Activated CD8-positive, alpha-beta T cell treated with anti-CD3 and anti-CD28 coated beads for 36 hours (primary cell): ENCODE measurements around the gene C18orf63. TPM values are rescaled to one million over a fixed set of nuclear protein-coding genes. Genes with fewer than 3 reads are reported as not detected.

ENCODE experiments used
- ATAC-seq: fragments of 200-7000 bp; cut with Tn5 transposase; one replicate; pipeline ENCODE4 v1.10.0; 2021; ENCODE audit warnings: mild to moderate bottlenecking, moderate library complexity
- CTCF ChIA-PET: fragments of 350-600 bp; sonication (Branson Sonifier 250); formaldehyde crosslinking; loops from one replicate; lab custom pipeline; 2021; ENCODE audit warnings: antibody characterized with exemption; lab: Charles Lee
- POLR2A ChIA-PET: fragments of 350-600 bp; sonication (Branson Sonifier 250); formaldehyde crosslinking; loops from one replicate; lab custom pipeline; 2021; ENCODE audit warnings: antibody characterized with exemption; lab: Charles Lee
- DNase-seq: peaks from one replicate; pipeline ENCODE4 v3.0.0-alpha.2; 2020
- H3K27ac Mint-ChIP-seq: one replicate; pipeline ENCODE4 v1.8.0; 2021; ENCODE audit warnings: mild to moderate bottlenecking, mixed read lengths
- H3K27me3 Mint-ChIP-seq: one replicate; pipeline ENCODE4 v1.8.0; 2021; ENCODE audit warnings: mixed read lengths
- H3K36me3 Mint-ChIP-seq: one replicate; pipeline ENCODE4 v1.8.0; 2021; ENCODE audit warnings: low read depth, mixed read lengths
- H3K4me1 Mint-ChIP-seq: one replicate; pipeline ENCODE4 v1.8.0; 2021; ENCODE audit warnings: low read depth, mixed read lengths
- H3K4me3 Mint-ChIP-seq: one replicate; pipeline ENCODE4 v1.8.0; 2021; ENCODE audit warnings: mild to moderate bottlenecking, moderate library complexity, mixed read lengths
- H3K9me3 Mint-ChIP-seq: one replicate; pipeline ENCODE4 v1.8.0; 2021; ENCODE audit warnings: mixed read lengths
- CTCF ChIP-seq: fragments of 200-600 bp; IDR thresholded peaks from one replicate; pipeline ENCODE4 v1.8.0; 2022; ENCODE audit warnings: antibody characterized with exemption, mild to moderate bottlenecking
- intact Hi-C: fragments of 100-400 bp; cut with micrococcal nuclease; formaldehyde crosslinking; loops from one replicate; pipeline ENCODE4 v1.10.0; 2022
- total RNA-seq, 2 experiments: library from RNA; stranded (reverse); gene quantifications; one replicate each; pipeline ENCODE4 v1.2.3, GENCODE V29; 2021

Gene C18orf63
- total RNA-seq, 2 experiments from 2014 or later = not detected

- CTCF ChIA-PET = interaction anchor here (0.8 to 1.4 kb wide), 2 partner anchors 24 to 207 kb away, joined by 3 read pairs; no protein-coding TSS in a partner anchor
- ATAC-seq = no peak
- Mint-ChIP-seq H3K36me3 (peaks cover 12% of the 10 kb centered on the region), H3K4me1 (peaks cover 31% of the 10 kb centered on the region), H3K9me3 (no peaks in the 10 kb centered on the region), H3K4me3 (no peak overlapping the region), H3K27ac (no peak overlapping the region), H3K27me3 (no peaks in the 10 kb centered on the region)
- intact Hi-C loops = no loop called here
- TF ChIP-seq CTCF = no peak
- DNase-seq = no peak
- POLR2A ChIA-PET = interaction anchor here (0.7 kb wide), 1 partner anchor 145 kb away, joined by 3 read pairs; no protein-coding TSS in a partner anchor
Measured at GRCh38 chr18:74286106-74286855, 29.4 kb upstream of the C18orf63 start.

GRCh38 chr18:74286856-74287255 is 28.8 kb upstream of the C18orf63 start:
- intact Hi-C loops = no loop called here
- no peaks in the 10 kb centered on the region for H3K27me3 Mint-ChIP-seq
- no peak overlapping the region for H3K4me3 Mint-ChIP-seq
- no peaks in the 10 kb centered on the region for H3K9me3 Mint-ChIP-seq
- POLR2A ChIA-PET = interaction anchor here (0.7 kb wide), 1 partner anchor 146 kb away, joined by 3 read pairs; no protein-coding TSS in a partner anchor
- no peak for DNase-seq
- H3K36me3 Mint-ChIP-seq = peaks cover 12% of the 10 kb centered on the region
- TF ChIP-seq CTCF = no peak
- peaks cover 28% of the 10 kb centered on the region for H3K4me1 Mint-ChIP-seq
- no peak overlapping the region for H3K27ac Mint-ChIP-seq
- ATAC-seq = no peak
- CTCF ChIA-PET = interaction anchor here (1.3 kb wide), 1 partner anchor 11 kb away, joined by 4 read pairs; no protein-coding TSS in a partner anchor

GRCh38 chr18:74288041-74288440 is 27.6 kb upstream of the C18orf63 start:
- Mint-ChIP-seq H3K27ac (no peak overlapping the region), H3K4me3 (no peak overlapping the region), H3K27me3 (no peaks in the 10 kb centered on the region), H3K36me3 (peaks cover 6% of the 10 kb centered on the region), H3K9me3 (no peaks in the 10 kb centered on the region), H3K4me1 (peaks cover 24% of the 10 kb centered on the region)
- ChIA-PET POLR2A (no interaction called here), CTCF (interaction anchor here (0.8 to 1.3 kb wide), 2 partner anchors 12 to 205 kb away, joined by 4 read pairs; no protein-coding TSS in a partner anchor)
- intact Hi-C loops = no loop called here
- DNase-seq = no peak
- no peak for TF ChIP-seq CTCF
- ATAC-seq = no peak

GRCh38 chr18:74288730-74289129 is 26.9 kb upstream of the C18orf63 start:
- DNase-seq (no peak), ATAC-seq (no peak)
- CTCF ChIA-PET = interaction anchor here (0.8 kb wide), 1 partner anchor 205 kb away, joined by 4 read pairs; no protein-coding TSS in a partner anchor
- peaks cover 21% of the 10 kb centered on the region for H3K4me1 Mint-ChIP-seq
- POLR2A ChIA-PET = no interaction called here
- H3K27me3 Mint-ChIP-seq = no peaks in the 10 kb centered on the region
- H3K36me3 Mint-ChIP-seq = peaks cover 4% of the 10 kb centered on the region
- H3K27ac Mint-ChIP-seq = no peak overlapping the region
- TF ChIP-seq CTCF = no peak
- no peaks in the 10 kb centered on the region for H3K9me3 Mint-ChIP-seq
- H3K4me3 Mint-ChIP-seq = no peak overlapping the region
- intact Hi-C loops = no loop called here

GRCh38 chr18:74289137-74289536 is 26.5 kb upstream of the C18orf63 start:
- H3K9me3 Mint-ChIP-seq = no peaks in the 10 kb centered on the region
- no peak overlapping the region for H3K27ac Mint-ChIP-seq
- ChIA-PET POLR2A (no interaction called here), CTCF (no interaction called here)
- no peak for TF ChIP-seq CTCF
- no peaks in the 10 kb centered on the region for H3K27me3 Mint-ChIP-seq
- H3K4me1 Mint-ChIP-seq = peaks cover 21% of the 10 kb centered on the region
- ATAC-seq = no peak
- H3K4me3 Mint-ChIP-seq = no peak overlapping the region
- no peak for DNase-seq
- intact Hi-C loops = no loop called here
- peaks cover 4% of the 10 kb centered on the region for H3K36me3 Mint-ChIP-seq
